GM12801 (cell line): ENCODE measurements around the gene IL20RA.

Experiments used
- TF ChIP-seq, protein P1 (sequence below): IDR thresholded peaks from one replicate; pipeline ENCODE4 v1.5.1; 2011; ENCODE audit warnings: control low read depth; ENCODE audit not compliant: insufficient read length; ENCODE audit errors: extremely low read depth

The IL20RA gene

DNA sequence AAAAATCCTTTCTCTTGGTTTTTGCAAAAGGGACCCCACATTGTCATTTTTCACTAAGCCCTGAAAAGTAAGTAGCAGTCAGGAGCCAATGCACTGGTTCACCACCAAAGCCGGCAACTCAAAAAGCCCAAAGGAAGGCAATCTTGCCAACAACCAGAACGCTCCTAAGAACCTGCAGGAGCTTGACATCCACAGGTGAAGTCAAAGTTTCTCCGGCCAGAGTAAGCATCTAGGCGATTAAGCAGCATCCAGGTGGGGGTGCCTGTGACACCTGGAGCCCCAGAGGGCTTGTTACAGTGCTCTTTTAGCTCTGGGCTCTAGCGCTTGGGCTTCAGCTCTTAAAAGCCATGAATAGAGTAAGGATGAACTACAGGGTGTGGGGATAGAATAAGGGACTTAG, 86.6 kb downstream of the IL20RA start:
- TF ChIP-seq, protein P1, sequence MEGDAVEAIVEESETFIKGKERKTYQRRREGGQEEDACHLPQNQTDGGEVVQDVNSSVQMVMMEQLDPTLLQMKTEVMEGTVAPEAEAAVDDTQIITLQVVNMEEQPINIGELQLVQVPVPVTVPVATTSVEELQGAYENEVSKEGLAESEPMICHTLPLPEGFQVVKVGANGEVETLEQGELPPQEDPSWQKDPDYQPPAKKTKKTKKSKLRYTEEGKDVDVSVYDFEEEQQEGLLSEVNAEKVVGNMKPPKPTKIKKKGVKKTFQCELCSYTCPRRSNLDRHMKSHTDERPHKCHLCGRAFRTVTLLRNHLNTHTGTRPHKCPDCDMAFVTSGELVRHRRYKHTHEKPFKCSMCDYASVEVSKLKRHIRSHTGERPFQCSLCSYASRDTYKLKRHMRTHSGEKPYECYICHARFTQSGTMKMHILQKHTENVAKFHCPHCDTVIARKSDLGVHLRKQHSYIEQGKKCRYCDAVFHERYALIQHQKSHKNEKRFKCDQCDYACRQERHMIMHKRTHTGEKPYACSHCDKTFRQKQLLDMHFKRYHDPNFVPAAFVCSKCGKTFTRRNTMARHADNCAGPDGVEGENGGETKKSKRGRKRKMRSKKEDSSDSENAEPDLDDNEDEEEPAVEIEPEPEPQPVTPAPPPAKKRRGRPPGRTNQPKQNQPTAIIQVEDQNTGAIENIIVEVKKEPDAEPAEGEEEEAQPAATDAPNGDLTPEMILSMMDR, result no peak

DNA sequence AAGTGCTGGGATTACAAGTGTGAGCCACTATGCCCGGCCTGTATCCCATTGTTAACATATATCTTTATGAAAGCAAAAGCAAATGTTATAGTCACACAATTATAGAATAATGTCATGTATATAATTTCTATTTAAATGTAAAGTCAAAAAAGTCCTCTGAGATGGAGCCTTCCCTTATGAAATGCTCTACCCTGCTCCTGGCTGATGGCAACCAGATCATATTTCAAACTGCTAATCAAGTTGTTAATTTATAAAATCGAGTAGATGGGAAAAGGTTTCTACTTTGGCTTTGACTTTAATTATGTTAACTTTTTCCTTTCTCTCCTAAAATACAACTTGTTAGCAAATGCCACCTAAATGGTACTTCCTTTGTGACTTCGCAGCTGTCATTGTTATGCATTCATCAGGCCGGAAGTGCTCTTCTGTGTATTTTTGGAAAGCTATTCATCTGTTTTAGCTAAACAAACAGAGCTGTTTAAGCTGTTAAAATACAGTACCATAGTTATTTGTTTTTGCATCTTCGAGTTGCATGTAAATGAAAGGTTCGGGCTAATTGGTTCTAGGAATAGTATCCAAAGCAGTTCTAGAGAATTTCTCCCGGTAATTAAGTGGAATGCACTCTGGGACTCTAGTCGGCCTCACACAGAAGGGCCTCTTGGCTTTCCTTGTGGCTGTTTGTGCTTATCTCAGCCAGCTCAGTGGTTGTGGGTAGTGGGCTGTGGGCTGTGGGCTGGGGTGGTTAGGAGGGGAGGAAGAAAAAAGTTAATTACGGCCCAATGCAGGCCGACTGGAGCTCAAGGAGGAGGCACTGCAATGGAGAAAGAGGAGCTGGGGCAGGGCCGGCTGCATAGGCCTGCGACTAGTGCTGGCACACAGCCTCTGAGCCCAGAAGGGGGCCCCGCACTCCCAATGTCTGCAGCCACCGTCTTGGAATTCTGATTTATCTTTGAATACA, 87.9 kb downstream of the IL20RA start:
- TF ChIP-seq, protein P1, result no peak

DNA sequence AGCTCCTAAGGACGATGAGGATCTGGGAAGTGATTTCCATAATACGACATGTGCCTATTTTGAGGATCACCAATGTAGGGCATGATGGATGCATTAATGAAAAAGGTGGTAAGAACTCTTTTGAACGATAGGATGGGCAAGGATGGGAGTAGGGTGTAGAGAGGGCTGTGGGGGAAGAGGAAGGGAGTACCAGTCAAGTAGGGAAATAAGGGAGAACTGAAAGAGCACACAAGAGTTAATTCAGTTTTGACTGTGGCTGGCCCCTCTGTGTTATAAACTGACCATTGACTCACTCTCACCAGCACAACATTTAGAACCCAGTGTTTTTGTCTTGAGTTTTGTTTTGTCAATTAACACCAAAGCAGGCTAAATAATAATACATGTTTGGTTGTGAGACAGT, 89.6 kb downstream of the IL20RA start:
- TF ChIP-seq, protein P1, result no peak

DNA sequence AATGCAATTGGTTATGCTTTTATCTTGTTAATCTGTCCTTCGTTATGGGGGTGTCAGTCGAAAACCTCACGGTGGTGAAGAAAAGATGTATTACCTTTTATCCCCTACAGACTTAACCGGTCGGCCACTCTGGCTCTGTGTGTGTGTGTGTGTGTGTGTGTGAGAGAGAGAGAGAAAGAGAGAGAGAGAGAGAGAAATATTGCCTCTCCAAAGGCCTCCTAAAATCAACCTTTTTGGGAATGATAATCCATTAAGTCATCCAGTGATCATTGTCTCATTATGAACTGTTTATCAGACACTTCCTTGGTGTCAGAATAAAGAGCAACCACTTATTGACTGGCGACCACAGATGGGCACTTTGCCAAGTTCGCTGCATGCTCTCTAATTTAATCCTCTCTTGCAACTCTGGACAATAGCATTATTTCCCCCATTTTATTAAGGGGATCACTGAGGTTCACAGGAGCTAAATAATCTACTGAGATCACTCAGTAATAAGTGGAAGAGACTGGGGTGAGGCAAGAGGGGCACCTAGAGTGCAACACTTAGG, 92.0 kb downstream of the IL20RA start:
- TF ChIP-seq, protein P1, result no peak

DNA sequence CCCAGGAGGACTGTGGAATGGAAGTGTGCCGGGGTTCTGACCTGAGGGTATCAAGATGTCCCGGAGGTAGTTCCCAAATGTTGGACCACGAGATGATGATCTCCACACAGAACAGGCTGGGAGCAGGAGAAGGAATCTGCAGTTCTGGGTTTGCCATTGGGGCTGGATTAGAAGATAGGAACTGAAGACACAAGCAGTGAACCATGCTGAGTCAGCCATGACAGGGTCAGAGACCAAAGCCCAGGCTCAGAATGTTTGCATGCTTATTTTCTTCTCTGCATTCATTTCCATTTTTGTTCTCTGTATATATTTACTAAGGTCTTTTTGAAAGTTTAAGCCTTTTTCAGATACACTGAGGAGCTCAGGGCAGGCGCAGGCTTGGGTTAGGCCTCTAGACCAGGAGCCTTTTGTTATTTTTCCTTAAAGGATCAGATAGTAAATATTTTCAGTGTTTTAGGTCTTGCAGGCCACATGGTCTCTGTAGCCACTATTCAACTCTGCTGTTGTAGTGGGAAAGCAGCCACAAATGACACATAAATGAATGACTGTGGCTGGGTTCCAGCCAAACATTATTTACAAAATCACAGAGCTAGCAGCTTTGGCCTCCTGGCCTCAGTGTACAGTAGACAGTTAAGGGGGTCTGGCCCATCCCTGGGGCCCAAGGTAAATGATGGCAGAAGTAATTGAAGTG, 94.2 kb downstream of the IL20RA start:
- TF ChIP-seq, protein P1, result no peak
